ENCODE measurements around the gene CPVL. TPM values are rescaled to one million over a fixed set of nuclear protein-coding genes. Genes with fewer than 3 reads are reported as not detected.

The CPVL gene
- total and polyA plus RNA-seq, 2 of the 8 experiments (the other 6 are each of a cell fraction or from before 2014, with no cell fraction given), result 40.0 to 55.0 TPM

DNA sequence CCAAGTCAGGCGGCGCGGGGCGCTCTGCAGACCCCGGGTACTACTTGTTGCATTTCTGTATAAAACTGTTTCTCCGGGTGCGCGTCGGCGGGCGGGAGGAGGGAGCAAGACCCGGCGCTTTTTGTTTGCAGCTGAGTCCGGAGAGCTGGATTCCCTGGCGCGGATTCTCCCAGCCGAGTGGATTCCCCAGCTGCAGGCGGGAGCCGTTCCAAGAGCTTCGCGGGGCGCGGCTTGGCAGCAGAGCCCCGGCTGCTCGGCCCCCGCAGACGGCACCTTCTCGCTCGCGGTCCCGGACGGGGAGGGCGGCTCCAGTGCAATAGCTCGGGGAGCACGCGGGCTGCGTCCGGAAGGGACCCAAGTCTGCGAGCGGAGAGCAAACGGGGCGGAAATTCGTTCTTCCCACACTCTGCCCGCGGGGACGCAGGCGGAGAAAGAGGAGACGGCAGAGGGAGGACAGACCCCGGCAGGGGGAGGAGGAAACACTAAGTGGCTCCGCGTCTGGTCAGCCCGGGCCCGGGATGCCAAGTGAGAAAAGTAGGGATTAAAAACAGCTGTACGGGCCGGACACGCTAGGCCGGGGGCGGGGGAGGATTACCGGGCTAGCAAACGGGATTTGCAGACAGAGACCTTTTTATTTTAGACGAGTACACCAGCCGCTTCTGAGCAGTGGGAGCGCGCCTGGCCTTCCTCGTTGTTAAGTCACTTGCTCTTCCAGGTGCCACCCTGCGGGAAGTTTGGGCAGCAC lies 187.9 kb downstream of the CPVL start, which contains the start of gene TRIL (continued):
- TF ChIP-seq KDM4A (IDR thresholded peaks at IDR 0.05; ENCODE audit: low read depth, low read length, severe bottlenecking), result no peak
- no peak for TF ChIP-seq RXRA (IDR thresholded peaks at IDR 0.05; ENCODE audit: insufficient read depth, low read depth, low read length)
- no peak for TF ChIP-seq CHD2 (IDR thresholded peaks at IDR 0.05; ENCODE audit: low read length)
- TF ChIP-seq RFX5 (IDR thresholded peaks at IDR 0.05; ENCODE audit: borderline replicate concordance, low read depth, low read length), result no peak
- TF ChIP-seq, protein P1, sequence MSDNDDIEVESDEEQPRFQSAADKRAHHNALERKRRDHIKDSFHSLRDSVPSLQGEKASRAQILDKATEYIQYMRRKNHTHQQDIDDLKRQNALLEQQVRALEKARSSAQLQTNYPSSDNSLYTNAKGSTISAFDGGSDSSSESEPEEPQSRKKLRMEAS (IDR thresholded peaks at IDR 0.05), result 0 out of 2 replicates have a peak, but pooled peaks have one; percentile 28
- TF ChIP-seq CBX8 (IDR thresholded peaks at IDR 0.05; ENCODE audit: borderline replicate concordance, low read depth, low read length), result no peak
- peak; percentile 55 for TF ChIP-seq CREB1 (IDR thresholded peaks at IDR 0.05)
- TF ChIP-seq SUZ12 (IDR thresholded peaks at IDR 0.05; ENCODE audit: low read length), result 0 out of 2 replicates have a peak, but pooled peaks have one; percentile 5
- no peak for TF ChIP-seq HDAC2 (IDR thresholded peaks at IDR 0.05; ENCODE audit: borderline replicate concordance in 1 of 2, low read depth in 2 of 2, low read length in 2 of 2)
- peak; percentile 87 for TF ChIP-seq SP1 (IDR thresholded peaks at IDR 0.05; ENCODE audit: low read depth, low read length)
- TF ChIP-seq TBP (IDR thresholded peaks at IDR 0.05; ENCODE audit: low read depth, low read length), result peak; percentile 3; the same call in 1 of the 2 replicates
- no peak for TF ChIP-seq CEBPB (IDR thresholded peaks at IDR 0.05; ENCODE audit: low read depth, low read length)
- TF ChIP-seq CTBP2 (IDR thresholded peaks at IDR 0.05; ENCODE audit: borderline replicate concordance, insufficient read depth, insufficient read length, low read length), result no peak
- TF ChIP-seq JUND (IDR thresholded peaks at IDR 0.05; ENCODE audit: low read length), result no peak
- no peak for TF ChIP-seq SP4 (IDR thresholded peaks at IDR 0.05; ENCODE audit: low read length)
- TF ChIP-seq RBBP5 (IDR thresholded peaks at IDR 0.05; ENCODE audit: borderline replicate concordance, low read depth, low read length), result no peak; the same call in 1 of the 2 replicates
- no peak; a peak in 1 of 4 replicates for TF ChIP-seq RAD21 (IDR thresholded peaks at IDR 0.05 in 1 of 2, conservative IDR thresholded peaks at IDR 0.05 in 1 of 2; ENCODE audit: low read depth in 2 of 2, low read length in 2 of 2)
- TF ChIP-seq TAF1 (IDR thresholded peaks at IDR 0.05; ENCODE audit: low read depth, low read length), result 0 out of 2 replicates have a peak, but pooled peaks have one; percentile 20
- TF ChIP-seq SIN3A (conservative IDR thresholded peaks at IDR 0.05 in 1 of 2, IDR thresholded peaks at IDR 0.05 in 1 of 2; ENCODE audit: low read depth in 1 of 2, low read length in 2 of 2), result 0 out of 4 replicates have a peak, but pooled peaks of 1 of the 2 experiments have one; percentile 20
- TF ChIP-seq NANOG (IDR thresholded peaks at IDR 0.05; ENCODE audit: insufficient read depth, low read depth, low read length, poor library complexity, severe bottlenecking), result no peak
- no peak for TF ChIP-seq YY1 (IDR thresholded peaks at IDR 0.05; ENCODE audit: low read depth, low read length)
- TF ChIP-seq PHF8 (conservative IDR thresholded peaks at IDR 0.05; ENCODE audit: low read depth, low read length), result no peak
- TF ChIP-seq FOSL1 (IDR thresholded peaks at IDR 0.05; ENCODE audit: insufficient read depth, low read depth, low read length), result no peak
- TF ChIP-seq BRCA1 (IDR thresholded peaks at IDR 0.05; ENCODE audit: low read depth, low read length), result no peak

Measured in H1 (cell line).